Measurements from ENCODE around the gene VAPB.

GRCh38 chr20:58360936-58361335 lies 28.1 kb upstream of the VAPB start:
- TF ChIP-seq, protein P1, sequence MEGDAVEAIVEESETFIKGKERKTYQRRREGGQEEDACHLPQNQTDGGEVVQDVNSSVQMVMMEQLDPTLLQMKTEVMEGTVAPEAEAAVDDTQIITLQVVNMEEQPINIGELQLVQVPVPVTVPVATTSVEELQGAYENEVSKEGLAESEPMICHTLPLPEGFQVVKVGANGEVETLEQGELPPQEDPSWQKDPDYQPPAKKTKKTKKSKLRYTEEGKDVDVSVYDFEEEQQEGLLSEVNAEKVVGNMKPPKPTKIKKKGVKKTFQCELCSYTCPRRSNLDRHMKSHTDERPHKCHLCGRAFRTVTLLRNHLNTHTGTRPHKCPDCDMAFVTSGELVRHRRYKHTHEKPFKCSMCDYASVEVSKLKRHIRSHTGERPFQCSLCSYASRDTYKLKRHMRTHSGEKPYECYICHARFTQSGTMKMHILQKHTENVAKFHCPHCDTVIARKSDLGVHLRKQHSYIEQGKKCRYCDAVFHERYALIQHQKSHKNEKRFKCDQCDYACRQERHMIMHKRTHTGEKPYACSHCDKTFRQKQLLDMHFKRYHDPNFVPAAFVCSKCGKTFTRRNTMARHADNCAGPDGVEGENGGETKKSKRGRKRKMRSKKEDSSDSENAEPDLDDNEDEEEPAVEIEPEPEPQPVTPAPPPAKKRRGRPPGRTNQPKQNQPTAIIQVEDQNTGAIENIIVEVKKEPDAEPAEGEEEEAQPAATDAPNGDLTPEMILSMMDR (IDR thresholded peaks at IDR 0.05) = no peak
- no peak for TF ChIP-seq EP300 (IDR thresholded peaks at IDR 0.05)
